ENCODE measurements around the gene FKBP5.
"Not testable (repeated sequence)": the region's sequence is repeated elsewhere in the genome, so short reads cannot be mapped to it uniquely, and the experiment has no call there.

Gene FKBP5

GRCh38 chr6:35607517-35608233 lies 81.0 kb downstream of the FKBP5 start:
- no peak for DNase-seq

DNA sequence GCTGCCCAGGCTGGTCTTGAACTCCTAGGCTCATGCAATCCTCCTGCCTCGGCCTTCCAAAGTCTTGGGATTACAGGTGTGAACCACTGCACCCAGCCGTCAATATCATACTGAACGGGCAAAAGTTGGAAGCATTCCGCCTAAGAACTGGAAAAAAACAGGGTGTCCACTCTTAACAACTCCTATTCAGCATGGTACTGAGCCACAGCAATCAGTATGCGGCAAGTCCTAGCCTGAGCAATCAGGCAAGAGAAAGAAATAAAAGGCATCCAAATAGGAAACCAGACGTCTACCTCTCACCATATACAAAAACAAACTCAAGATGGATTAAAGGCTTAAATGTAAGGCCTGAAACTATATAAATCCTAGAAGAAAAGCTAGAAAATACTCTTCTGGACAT lies 83.1 kb downstream of the FKBP5 start:
- no peak for DNase-seq

DNA sequence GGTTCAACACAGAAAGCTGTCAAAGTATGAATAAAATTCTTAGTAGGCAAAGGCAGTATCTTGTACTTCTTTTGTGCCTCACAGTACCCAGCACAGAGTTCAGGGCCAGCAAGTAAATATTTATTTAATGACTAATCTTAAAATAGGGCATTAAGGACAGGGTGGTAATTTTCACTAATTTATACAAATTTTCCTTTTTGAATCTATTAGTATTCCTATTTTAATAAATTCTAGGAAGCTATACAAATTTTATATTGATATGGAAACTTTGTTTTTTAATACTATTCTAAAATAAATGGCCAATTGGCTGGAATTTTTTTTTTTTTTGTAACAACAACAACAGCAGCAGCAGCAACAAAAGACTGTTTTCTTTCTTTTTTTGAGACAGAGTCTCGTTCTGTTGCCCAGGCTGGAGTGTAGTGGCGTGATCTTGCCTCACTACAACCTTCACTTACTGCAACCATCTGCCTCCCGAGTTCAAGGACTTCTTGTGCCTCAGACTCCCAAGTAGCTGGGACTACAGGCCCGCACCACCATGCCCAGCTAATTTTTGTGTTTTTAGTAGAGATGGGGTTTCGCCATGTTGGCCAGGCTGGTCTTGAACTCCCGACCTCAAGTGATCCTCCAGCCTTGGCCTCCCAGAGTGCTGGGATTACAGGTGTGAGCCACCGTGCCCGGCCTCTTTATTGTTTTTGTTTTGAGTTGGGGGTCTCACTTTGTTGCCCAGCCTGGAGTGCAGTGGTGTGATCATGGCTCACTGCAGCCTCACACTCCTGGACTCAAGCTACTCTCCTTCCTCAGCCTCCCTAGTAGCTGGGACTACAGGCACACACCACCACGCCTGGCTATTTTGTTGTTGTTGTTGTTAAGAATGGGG lies 85.2 kb downstream of the FKBP5 start:
- DNase-seq = no peak

DNA sequence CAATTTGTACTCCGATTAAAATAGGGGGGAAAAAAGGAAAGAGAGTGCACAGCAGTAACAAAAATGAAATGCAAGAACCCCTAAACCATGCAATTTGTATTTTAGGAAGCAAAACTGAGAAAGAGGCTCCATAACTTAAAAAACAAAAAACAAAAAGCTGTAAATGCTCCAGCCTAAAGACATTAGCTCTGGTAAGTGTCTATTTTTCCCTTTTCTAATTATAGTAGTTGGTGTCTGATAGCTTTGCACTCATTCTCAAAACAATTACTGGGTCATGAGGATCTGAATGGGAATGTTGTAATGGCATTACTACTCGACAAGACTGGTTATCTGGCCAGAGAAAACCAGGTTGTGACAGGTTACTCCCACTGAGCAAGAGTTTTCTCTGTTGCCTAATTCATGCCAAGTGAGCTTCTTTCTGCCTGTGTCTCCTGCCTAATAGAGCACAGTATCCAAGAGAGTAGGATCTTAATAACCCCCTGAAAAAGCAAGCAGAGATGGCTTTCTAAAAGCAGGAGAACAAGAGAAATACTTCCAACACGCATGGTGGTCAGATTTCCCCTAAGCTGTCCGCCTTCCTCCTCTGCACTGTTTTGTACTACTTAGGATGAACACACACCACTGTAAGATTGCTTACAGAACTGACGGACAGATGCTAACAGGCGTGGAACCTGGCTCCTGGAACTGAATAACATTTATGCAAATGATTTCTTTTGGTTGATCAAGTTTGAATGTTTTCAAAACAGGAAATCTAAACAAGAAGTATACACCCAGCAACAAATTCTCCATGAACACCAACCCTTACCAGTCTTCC lies 86.4 kb downstream of the FKBP5 start:
- no peak for DNase-seq

DNA sequence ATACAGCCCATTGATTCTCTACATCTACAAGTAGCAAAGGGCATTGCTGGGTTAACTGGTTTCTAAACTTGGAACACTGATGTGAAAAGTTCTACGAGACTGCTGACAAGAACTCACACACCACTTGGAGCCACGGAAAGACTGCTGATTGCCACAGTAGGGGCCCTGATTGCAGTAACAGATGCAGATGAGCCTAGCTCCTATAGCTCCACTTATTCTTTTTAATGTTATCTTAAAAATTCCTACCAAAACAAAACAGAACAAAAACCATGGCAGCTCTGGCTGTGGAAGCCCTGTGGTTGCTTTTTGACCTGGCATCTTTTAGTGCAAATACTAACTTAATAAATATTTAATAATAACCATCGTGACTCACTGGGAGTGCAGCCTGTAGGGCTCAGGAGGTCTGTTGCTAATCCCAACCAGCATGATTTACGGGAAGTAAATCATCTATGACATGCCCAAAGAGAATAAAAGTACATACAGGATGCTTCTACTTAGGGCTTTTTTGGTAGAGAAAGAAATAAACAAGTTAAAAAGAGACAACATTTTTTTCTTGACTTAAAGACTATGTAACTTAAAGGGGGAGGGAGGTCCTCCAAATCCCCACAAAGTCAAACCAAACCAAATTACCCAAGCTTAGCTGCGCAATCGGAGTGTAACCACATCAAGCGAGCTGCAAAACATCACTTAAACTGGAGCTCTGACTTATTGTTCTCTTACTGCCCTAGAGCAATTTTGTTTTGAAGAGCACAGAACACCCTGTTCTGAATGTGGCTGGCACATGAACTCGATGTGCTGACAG lies 87.2 kb downstream of the FKBP5 start:
- DNase-seq = peak in 2 of 4 experiments; percentile 13 to 19

DNA sequence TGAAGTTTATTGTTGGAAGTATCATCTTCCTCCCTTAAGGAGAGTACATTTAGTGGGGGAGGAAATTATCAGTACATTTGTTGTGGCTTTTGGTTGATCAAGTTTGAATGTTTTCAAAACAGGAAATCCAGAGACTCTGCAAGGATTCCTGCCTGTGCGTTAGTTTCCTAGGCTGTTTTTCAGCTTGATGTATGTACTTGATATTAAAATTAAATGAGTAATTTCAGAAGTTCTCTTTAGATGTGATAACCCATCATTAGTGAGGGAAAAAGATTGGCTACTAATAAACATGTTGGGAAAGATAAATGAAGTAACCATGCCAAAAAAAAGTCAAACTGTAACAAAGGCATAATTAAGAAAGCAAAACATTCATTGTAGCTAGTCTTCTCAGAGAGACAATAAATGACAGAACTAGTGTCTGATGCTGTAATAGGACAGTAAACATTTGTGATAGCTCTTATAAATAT lies 88.0 kb downstream of the FKBP5 start:
- DNase-seq = no peak

DNA sequence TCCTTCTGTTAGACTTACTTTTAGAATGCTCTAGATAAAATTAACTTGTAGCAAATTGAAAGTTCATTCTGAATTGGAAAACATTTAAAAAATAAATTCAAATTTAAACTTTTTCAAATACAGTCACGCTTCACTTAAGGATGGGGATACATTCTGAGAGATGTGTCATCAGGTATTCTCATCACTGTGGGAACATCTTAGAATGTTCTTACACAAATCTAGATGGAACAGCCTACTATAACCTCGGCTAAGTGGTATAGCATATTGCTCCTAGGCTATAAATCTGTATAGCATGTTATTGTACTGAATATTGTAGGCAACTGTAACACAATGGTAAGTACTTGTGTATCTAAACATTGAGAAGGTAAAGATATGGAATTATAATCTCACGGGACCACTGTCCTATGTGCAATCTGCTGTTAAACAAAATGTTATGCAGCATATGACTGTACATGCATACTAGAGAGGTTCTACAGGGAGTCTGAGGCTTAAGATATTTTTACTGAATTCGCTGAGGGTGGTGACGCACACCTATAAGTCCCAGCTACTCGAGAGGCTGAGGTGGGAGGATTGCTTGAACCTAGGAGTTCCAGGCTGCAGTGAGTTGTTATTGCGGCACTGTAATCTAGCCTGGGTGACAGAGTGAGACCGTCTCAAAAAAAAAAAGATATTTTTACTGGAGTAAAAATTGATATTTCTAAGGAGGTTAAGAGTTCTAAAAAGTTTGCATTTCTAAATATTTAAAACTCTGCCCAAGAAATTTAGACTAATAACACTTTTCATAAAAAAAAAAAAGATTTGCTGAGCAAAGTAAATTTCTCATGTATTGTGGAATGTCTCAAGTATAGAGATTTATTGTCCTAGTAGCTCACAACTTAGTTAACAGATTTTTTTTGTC lies 88.7 kb downstream of the FKBP5 start:
- no peak for DNase-seq

DNA sequence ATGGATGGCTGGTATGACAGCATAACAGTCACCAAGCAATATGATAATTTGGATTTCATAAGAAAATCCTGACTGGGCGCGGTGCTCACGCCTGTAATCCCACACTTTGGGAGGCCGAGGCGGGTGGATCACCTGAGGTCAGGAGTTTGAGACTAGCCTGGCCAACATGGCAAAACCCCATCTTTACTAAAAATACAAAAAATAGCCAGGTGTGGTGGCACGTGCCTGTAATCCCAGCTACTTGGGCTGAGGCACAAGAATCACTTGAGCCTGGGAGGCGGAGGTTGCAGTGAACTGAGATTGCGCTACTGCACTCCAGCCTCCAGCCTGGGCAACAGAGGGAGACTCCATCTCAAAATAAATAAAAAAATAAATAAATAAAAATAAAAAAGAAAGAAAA lies 90.1 kb downstream of the FKBP5 start:
- not testable (repeated sequence) for DNase-seq

GRCh38 chr6:35596448-35597442 lies 92.0 kb downstream of the FKBP5 start:
- no peak for DNase-seq

GRCh38 chr6:35594503-35595186 lies 94.1 kb downstream of the FKBP5 start:
- DNase-seq = no peak

- DNase-seq = no peak
Measured at GRCh38 chr6:35592178-35592577, 96.5 kb downstream of the FKBP5 start.

DNA sequence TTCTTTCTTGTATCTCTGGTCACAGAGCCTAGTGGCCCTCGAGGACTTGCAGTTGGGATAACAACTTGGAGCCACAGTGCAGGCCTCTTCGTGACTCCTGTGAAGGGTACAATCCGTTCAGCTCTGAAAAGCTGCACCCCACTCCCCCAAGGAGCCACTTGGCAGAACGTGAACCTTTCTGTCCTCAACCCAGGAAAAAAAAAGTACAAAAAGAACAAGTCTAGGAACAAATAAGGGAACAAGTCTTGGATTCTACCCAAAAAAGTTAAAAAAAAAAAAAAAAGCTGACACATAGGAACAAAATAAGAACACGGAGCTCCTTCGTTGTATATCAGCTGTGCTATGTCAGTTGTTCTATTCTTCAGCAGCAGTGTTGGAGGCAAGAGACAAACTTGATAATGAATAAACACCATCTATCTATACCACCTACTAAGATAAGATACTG lies 98.1 kb downstream of the FKBP5 start:
- DNase-seq = no peak

GRCh38 chr6:35589904-35590303 lies 98.8 kb downstream of the FKBP5 start:
- no peak for DNase-seq

DNA sequence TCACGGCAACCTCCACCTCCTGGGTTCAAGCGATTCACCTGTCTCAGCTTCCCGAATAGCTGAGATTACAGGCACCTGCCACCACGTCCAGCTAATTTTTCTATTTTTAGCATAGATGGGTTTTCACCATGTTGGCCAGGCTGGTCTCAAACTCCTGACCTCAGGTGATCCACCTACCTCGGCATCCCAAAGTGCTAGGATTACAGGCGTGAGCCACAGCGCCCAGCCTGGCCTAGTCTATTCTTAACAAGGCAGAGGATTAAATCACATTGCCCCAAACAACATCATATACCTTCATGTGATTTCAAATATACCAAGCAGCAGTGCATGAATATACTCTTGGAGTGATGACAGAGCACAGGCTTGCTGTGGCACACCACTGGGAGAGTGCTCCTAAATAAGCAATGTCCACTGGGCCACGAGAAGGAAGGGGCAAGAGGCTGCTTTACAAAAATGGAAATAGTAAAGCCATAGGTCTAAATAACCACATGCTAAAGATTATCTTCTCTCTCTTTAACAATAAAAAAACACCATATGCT lies 99.4 kb downstream of the FKBP5 start:
- DNase-seq = no peak

- DNase-seq = no peak
Measured at GRCh38 chr6:35587167-35587566, 101.5 kb downstream of the FKBP5 start.

DNA sequence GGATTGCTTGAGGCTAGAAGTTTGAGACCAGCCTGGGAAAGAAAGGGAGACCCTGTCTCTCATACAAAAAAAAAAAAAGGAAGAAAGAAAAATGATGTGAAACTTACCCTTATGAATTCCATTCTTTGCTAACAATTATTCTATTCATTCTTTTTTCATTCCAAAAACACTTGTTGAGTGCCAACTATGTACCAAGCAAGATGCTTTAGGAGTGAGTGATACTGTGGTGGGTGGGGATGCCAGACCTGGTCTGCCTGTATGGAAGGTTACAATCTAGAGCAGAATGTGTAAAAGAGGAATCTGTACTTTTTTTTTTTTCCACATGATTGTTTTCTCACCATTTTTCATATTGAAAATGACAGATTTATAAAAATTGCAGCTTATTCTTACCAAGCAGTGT lies 102.2 kb downstream of the FKBP5 start:
- DNase-seq = no peak

- no peak for DNase-seq
Measured at GRCh38 chr6:35585658-35586057, 103.1 kb downstream of the FKBP5 start.

DNA sequence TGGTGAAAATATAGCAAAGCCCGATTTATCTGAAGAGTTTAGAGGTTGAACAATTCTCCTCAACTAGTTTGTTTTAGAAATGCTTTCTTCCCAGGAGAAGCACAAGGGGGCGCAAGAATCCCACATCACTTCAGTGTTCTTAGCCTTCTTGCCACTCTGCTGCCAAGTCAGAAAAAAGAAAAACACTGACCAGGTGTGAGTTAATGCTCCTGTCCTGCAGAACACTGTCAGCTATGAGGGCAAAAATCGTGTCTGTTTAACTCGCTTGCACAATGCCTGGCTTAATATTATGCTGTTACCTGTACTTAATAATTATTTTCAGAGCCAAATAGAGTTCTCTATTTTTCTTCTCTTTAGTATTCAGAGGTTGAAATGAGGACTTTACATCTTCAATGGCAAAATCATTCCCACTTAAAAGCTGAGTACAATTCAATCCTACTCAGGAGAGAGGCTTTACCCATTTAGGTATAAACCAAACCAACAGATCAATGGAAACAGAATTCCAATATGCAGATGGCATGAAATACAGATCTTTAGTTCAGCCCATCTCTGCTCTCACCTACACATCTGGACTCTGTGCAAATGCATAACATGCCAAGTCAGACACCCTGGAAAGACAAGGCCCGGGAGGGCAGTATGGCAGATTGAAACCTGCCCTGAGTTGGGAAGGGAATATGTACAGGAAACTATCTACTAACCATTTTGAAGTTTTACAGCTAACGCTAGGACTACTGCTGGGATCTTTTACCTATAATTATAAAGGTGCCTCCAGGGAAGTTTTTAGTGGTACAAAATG lies 104.6 kb downstream of the FKBP5 start:
- DNase-seq = peak; percentile 49 to 56 (median 51)

Data from activated CD4-positive, CD25-positive, alpha-beta regulatory T cell (primary cell).